ENCODE data around the gene RBBP8. TPM values are rescaled to one million over a fixed set of nuclear protein-coding genes. Genes with fewer than 3 reads are reported as not detected.
"Not testable (repeated sequence)": the region's sequence is repeated elsewhere in the genome, so short reads cannot be mapped to it uniquely, and the experiment has no call there.

The RBBP8 gene
- total RNA-seq, 1 experiment from 2014 or later, result 33.3 TPM

GRCh38 chr18:22902093-22902492 is 31.0 kb upstream of the RBBP8 start:
- peaks cover 14% of the 10 kb centered on the region for H3K36me3 Mint-ChIP-seq
- no peak overlapping the region for H3K4me3 Mint-ChIP-seq
- TF ChIP-seq SMAD3 (CRISPR knock-in tag; IDR thresholded peaks at IDR 0.05; ENCODE audit: borderline replicate concordance) (no peak), JUN (CRISPR knock-in tag; IDR thresholded peaks at IDR 0.05) (no peak), JAZF1 (CRISPR knock-in tag; IDR thresholded peaks at IDR 0.05) (no peak)

GRCh38 chr18:22903248-22903647 is 29.9 kb upstream of the RBBP8 start:
- ATAC-seq; H3K4me3 Mint-ChIP-seq; H3K4me1 Mint-ChIP-seq; POLR2A ChIA-PET; DNase-seq (ENCODE audit: low spot score); H3K27ac Mint-ChIP-seq; CTCF ChIA-PET; H3K27me3 Mint-ChIP-seq (ENCODE audit: low read depth): not testable (repeated sequence)
- peaks cover 24% of the 10 kb centered on the region for H3K9me3 Mint-ChIP-seq
- peaks cover 14% of the 10 kb centered on the region for H3K36me3 Mint-ChIP-seq

More at GRCh38 chr18:22902093-22902492, 31.0 kb upstream of the RBBP8 start:
- H3K27ac Mint-ChIP-seq, result no peak overlapping the region
- no peak for DNase-seq (ENCODE audit: low spot score)
- no peak for ATAC-seq
- H3K9me3 Mint-ChIP-seq, result peaks cover 24% of the 10 kb centered on the region
- H3K27me3 Mint-ChIP-seq (ENCODE audit: low read depth), result no peaks in the 10 kb centered on the region
- ChIA-PET CTCF (no interaction called here), POLR2A (no interaction called here)
- no peaks in the 10 kb centered on the region for H3K4me1 Mint-ChIP-seq

DNA sequence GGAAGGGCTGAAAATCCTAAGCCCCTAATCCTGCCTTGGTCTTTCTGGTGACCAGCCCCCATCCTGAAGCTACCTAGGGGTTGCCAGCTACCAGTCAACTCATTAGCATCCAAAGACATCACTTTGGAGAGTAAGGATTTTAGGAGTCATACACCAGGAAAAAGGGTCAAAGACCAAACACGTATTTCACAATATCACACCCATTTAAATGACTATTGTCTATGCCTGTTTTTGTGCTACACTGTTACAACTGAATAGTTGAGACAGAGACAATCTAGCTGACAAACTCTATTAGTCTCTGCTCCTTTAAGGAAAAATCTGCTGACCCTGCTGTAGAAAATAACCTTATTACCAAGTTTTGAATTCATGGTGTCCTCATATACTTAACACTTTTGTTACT is 21.0 kb upstream of the RBBP8 start:
- no peaks in the 10 kb centered on the region for H3K27me3 Mint-ChIP-seq (ENCODE audit: low read depth)
- no peak for DNase-seq (ENCODE audit: low spot score)
- ChIA-PET CTCF (no interaction called here), POLR2A (no interaction called here)
- no peak overlapping the region for H3K4me3 Mint-ChIP-seq
- peaks cover 18% of the 10 kb centered on the region for H3K9me3 Mint-ChIP-seq
- H3K4me1 Mint-ChIP-seq, result peaks cover 51% of the 10 kb centered on the region
- peaks cover 10% of the 10 kb centered on the region for H3K36me3 Mint-ChIP-seq
- no peak for ATAC-seq
- H3K27ac Mint-ChIP-seq, result no peak overlapping the region
- TF ChIP-seq, protein P1, sequence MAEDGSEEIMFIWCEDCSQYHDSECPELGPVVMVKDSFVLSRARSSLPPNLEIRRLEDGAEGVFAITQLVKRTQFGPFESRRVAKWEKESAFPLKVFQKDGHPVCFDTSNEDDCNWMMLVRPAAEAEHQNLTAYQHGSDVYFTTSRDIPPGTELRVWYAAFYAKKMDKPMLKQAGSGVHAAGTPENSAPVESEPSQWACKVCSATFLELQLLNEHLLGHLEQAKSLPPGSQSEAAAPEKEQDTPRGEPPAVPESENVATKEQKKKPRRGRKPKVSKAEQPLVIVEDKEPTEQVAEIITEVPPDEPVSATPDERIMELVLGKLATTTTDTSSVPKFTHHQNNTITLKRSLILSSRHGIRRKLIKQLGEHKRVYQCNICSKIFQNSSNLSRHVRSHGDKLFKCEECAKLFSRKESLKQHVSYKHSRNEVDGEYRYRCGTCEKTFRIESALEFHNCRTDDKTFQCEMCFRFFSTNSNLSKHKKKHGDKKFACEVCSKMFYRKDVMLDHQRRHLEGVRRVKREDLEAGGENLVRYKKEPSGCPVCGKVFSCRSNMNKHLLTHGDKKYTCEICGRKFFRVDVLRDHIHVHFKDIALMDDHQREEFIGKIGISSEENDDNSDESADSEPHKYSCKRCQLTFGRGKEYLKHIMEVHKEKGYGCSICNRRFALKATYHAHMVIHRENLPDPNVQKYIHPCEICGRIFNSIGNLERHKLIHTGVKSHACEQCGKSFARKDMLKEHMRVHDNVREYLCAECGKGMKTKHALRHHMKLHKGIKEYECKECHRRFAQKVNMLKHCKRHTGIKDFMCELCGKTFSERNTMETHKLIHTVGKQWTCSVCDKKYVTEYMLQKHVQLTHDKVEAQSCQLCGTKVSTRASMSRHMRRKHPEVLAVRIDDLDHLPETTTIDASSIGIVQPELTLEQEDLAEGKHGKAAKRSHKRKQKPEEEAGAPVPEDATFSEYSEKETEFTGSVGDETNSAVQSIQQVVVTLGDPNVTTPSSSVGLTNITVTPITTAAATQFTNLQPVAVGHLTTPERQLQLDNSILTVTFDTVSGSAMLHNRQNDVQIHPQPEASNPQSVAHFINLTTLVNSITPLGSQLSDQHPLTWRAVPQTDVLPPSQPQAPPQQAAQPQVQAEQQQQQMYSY (CRISPR knock-in tag; IDR thresholded peaks at IDR 0.05), result no peak
- TF ChIP-seq GABPB1 (CRISPR knock-in tag; IDR thresholded peaks at IDR 0.05) (no peak), FOXJ3 (CRISPR knock-in tag; IDR thresholded peaks at IDR 0.05; ENCODE audit: borderline replicate concordance) (no peak), GTF2I (CRISPR knock-in tag; conservative IDR thresholded peaks at IDR 0.05) (no peak), MXD4 (CRISPR knock-in tag; IDR thresholded peaks at IDR 0.05; ENCODE audit: borderline replicate concordance) (no peak), E2F1 (CRISPR knock-in tag; IDR thresholded peaks at IDR 0.05) (no peak), JAZF1 (CRISPR knock-in tag; IDR thresholded peaks at IDR 0.05) (no peak), ZNF317 (CRISPR knock-in tag; IDR thresholded peaks at IDR 0.05; ENCODE audit: borderline replicate concordance, low read depth) (no peak), NR1H2 (CRISPR knock-in tag; IDR thresholded peaks at IDR 0.05) (no peak), FOXP1 (CRISPR knock-in tag; IDR thresholded peaks at IDR 0.05; ENCODE audit: borderline replicate concordance) (no peak)
- TF ChIP-seq, protein P2, sequence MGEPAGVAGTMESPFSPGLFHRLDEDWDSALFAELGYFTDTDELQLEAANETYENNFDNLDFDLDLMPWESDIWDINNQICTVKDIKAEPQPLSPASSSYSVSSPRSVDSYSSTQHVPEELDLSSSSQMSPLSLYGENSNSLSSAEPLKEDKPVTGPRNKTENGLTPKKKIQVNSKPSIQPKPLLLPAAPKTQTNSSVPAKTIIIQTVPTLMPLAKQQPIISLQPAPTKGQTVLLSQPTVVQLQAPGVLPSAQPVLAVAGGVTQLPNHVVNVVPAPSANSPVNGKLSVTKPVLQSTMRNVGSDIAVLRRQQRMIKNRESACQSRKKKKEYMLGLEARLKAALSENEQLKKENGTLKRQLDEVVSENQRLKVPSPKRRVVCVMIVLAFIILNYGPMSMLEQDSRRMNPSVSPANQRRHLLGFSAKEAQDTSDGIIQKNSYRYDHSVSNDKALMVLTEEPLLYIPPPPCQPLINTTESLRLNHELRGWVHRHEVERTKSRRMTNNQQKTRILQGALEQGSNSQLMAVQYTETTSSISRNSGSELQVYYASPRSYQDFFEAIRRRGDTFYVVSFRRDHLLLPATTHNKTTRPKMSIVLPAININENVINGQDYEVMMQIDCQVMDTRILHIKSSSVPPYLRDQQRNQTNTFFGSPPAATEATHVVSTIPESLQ (CRISPR knock-in tag; IDR thresholded peaks at IDR 0.05), result no peak
- TF ChIP-seq, protein P3, sequence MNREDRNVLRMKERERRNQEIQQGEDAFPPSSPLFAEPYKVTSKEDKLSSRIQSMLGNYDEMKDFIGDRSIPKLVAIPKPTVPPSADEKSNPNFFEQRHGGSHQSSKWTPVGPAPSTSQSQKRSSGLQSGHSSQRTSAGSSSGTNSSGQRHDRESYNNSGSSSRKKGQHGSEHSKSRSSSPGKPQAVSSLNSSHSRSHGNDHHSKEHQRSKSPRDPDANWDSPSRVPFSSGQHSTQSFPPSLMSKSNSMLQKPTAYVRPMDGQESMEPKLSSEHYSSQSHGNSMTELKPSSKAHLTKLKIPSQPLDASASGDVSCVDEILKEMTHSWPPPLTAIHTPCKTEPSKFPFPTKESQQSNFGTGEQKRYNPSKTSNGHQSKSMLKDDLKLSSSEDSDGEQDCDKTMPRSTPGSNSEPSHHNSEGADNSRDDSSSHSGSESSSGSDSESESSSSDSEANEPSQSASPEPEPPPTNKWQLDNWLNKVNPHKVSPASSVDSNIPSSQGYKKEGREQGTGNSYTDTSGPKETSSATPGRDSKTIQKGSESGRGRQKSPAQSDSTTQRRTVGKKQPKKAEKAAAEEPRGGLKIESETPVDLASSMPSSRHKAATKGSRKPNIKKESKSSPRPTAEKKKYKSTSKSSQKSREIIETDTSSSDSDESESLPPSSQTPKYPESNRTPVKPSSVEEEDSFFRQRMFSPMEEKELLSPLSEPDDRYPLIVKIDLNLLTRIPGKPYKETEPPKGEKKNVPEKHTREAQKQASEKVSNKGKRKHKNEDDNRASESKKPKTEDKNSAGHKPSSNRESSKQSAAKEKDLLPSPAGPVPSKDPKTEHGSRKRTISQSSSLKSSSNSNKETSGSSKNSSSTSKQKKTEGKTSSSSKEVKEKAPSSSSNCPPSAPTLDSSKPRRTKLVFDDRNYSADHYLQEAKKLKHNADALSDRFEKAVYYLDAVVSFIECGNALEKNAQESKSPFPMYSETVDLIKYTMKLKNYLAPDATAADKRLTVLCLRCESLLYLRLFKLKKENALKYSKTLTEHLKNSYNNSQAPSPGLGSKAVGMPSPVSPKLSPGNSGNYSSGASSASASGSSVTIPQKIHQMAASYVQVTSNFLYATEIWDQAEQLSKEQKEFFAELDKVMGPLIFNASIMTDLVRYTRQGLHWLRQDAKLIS (CRISPR knock-in tag; IDR thresholded peaks at IDR 0.05; ENCODE audit: borderline replicate concordance), result no peak
- TF ChIP-seq, protein P4, sequence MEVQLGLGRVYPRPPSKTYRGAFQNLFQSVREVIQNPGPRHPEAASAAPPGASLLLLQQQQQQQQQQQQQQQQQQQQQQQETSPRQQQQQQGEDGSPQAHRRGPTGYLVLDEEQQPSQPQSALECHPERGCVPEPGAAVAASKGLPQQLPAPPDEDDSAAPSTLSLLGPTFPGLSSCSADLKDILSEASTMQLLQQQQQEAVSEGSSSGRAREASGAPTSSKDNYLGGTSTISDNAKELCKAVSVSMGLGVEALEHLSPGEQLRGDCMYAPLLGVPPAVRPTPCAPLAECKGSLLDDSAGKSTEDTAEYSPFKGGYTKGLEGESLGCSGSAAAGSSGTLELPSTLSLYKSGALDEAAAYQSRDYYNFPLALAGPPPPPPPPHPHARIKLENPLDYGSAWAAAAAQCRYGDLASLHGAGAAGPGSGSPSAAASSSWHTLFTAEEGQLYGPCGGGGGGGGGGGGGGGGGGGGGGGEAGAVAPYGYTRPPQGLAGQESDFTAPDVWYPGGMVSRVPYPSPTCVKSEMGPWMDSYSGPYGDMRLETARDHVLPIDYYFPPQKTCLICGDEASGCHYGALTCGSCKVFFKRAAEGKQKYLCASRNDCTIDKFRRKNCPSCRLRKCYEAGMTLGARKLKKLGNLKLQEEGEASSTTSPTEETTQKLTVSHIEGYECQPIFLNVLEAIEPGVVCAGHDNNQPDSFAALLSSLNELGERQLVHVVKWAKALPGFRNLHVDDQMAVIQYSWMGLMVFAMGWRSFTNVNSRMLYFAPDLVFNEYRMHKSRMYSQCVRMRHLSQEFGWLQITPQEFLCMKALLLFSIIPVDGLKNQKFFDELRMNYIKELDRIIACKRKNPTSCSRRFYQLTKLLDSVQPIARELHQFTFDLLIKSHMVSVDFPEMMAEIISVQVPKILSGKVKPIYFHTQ (CRISPR knock-in tag; IDR thresholded peaks at IDR 0.05), result no peak
- TF ChIP-seq, protein P5, sequence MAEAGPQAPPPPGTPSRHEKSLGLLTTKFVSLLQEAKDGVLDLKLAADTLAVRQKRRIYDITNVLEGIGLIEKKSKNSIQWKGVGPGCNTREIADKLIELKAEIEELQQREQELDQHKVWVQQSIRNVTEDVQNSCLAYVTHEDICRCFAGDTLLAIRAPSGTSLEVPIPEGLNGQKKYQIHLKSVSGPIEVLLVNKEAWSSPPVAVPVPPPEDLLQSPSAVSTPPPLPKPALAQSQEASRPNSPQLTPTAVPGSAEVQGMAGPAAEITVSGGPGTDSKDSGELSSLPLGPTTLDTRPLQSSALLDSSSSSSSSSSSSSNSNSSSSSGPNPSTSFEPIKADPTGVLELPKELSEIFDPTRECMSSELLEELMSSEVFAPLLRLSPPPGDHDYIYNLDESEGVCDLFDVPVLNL (CRISPR knock-in tag; IDR thresholded peaks at IDR 0.05; ENCODE audit: borderline replicate concordance, low read depth), result no peak
